CD4-positive, CD25-positive, alpha-beta regulatory T cell (primary cell): ENCODE results near the gene FKBP5. TPM values are rescaled to one million over a fixed set of nuclear protein-coding genes. Genes with fewer than 3 reads are reported as not detected.
A peak's percentile ranks its signal among the peaks of the same experiment; 100 is the strongest.

Experiments
- ATAC-seq, 2 donors: fragments of 150-1000 bp; cut with Tn5 transposase; one replicate each; pipeline ENCODE4 v1.10.0; 2021; ENCODE audit warnings: low read depth in 2 of 2, moderate number of reproducible peaks in 2 of 2, moderate library complexity in 1 of 2
- DNase-seq, 3 donors: peaks; one replicate each; pipeline versions ENCODE4 v3.0.0 to v3.0.0-alpha.2; 2012 to 2022; ENCODE audit warnings: mixed read lengths in 1 of 3
- H3K27ac ChIP-seq: one replicate; pipeline ENCODE4 v1.7.0; 2013; ENCODE audit warnings: mild to moderate bottlenecking, low read length; ENCODE audit not compliant: insufficient read depth, poor library complexity, severe bottlenecking
- H3K27me3 ChIP-seq: one replicate; pipeline ENCODE4 v1.7.0; 2013; ENCODE audit warnings: low read length; ENCODE audit not compliant: control insufficient read depth, insufficient read depth
- H3K36me3 ChIP-seq: one replicate; pipeline ENCODE4 v1.7.0; 2013; ENCODE audit warnings: mild to moderate bottlenecking, low read length, moderate library complexity; ENCODE audit not compliant: control insufficient read depth, insufficient read depth
- H3K4me1 ChIP-seq: 2 replicates; pipeline ENCODE4 v1.7.0; 2013; ENCODE audit warnings: mild to moderate bottlenecking, low read length; ENCODE audit not compliant: insufficient read depth, control insufficient read depth, poor library complexity, severe bottlenecking
- H3K4me3 ChIP-seq: one replicate; pipeline ENCODE4 v1.7.0; 2013; ENCODE audit warnings: low read depth, mild to moderate bottlenecking, low read length, moderate library complexity
- H3K9me3 ChIP-seq, 2 experiments: 1 replicate in 1 of 2; 2 replicates in 1 of 2; pipeline ENCODE4 v1.7.0; 2013; ENCODE audit warnings: low read length in 2 of 2, mild to moderate bottlenecking in 1 of 2, moderate library complexity in 1 of 2; ENCODE audit not compliant: control insufficient read depth in 2 of 2
- H3K27ac Mint-ChIP-seq, 3 donors: one replicate each; pipeline ENCODE4 v1.8.0; 2020 to 2022; ENCODE audit warnings: mild to moderate bottlenecking in 3 of 3, mixed read lengths in 3 of 3, moderate library complexity in 2 of 3
- H3K27me3 Mint-ChIP-seq: one replicate; pipeline ENCODE4 v1.8.0; 2022; ENCODE audit warnings: mild to moderate bottlenecking, mixed read lengths
- H3K36me3 Mint-ChIP-seq: one replicate; pipeline ENCODE4 v1.8.0; 2020; ENCODE audit warnings: mixed read lengths
- H3K4me1 Mint-ChIP-seq, 4 donors: one replicate each; pipeline ENCODE4 v1.8.0; 2020 to 2022; ENCODE audit warnings: mixed read lengths in 4 of 4, mild to moderate bottlenecking in 1 of 4
- H3K4me3 Mint-ChIP-seq, 4 donors: one replicate each; pipeline ENCODE4 v1.8.0; 2020 to 2022; ENCODE audit warnings: mild to moderate bottlenecking in 4 of 4, mixed read lengths in 4 of 4, moderate library complexity in 3 of 4
- H3K9me3 Mint-ChIP-seq, 7 donors: one replicate each; pipeline ENCODE4 v1.8.0; 2020 to 2022; ENCODE audit warnings: mixed read lengths in 7 of 7, mild to moderate bottlenecking in 3 of 7, moderate library complexity in 2 of 7
- polyA plus RNA-seq, 4 donors: library from polyadenylated mRNA; unstranded; fragments of 300-500 nt; fragmentation: Illumina TruSeq; gene quantifications; one replicate each; pipeline ENCODE4 v1.2.3, GENCODE V29; 2021
- total RNA-seq: library from RNA; stranded (reverse); gene quantifications from one replicate; pipeline ENCODE4 v1.2.3, GENCODE V29; 2022

The FKBP5 gene
- total and polyA plus RNA-seq, 5 donors from 2014 or later, result 27.5 to 157 (median 71.0) TPM

DNA sequence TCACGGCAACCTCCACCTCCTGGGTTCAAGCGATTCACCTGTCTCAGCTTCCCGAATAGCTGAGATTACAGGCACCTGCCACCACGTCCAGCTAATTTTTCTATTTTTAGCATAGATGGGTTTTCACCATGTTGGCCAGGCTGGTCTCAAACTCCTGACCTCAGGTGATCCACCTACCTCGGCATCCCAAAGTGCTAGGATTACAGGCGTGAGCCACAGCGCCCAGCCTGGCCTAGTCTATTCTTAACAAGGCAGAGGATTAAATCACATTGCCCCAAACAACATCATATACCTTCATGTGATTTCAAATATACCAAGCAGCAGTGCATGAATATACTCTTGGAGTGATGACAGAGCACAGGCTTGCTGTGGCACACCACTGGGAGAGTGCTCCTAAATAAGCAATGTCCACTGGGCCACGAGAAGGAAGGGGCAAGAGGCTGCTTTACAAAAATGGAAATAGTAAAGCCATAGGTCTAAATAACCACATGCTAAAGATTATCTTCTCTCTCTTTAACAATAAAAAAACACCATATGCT lies 99.4 kb downstream of the FKBP5 start:
- H3K27ac Mint-ChIP-seq, result peak overlapping the region in 2 of 3 donors; percentile 83 to 86
- Histone ChIP-seq H3K36me3 (peaks cover 32% of the 10 kb centered on the region), H3K9me3 (no peaks in the 10 kb centered on the region), H3K27me3 (no peaks in the 10 kb centered on the region), H3K27ac (no peak overlapping the region), H3K4me3 (no peak overlapping the region), H3K4me1 (peaks cover 23% of the 10 kb centered on the region)
- peaks cover 14 to 87% (median 51%) of the 10 kb centered on the region in 4 donors for H3K4me1 Mint-ChIP-seq
- DNase-seq (no peak), ATAC-seq (no peak)
- no peak overlapping the region for H3K4me3 Mint-ChIP-seq
- H3K9me3 Mint-ChIP-seq, result no peaks in the 10 kb centered on the region
- H3K36me3 Mint-ChIP-seq, result peaks cover 41% of the 10 kb centered on the region
- H3K27me3 Mint-ChIP-seq, result no peaks in the 10 kb centered on the region

- ATAC-seq (no peak), DNase-seq (no peak)
- Mint-ChIP-seq H3K27me3 (no peaks in the 10 kb centered on the region), H3K36me3 (peaks cover 34% of the 10 kb centered on the region), H3K4me1 (peaks cover 20 to 78% (median 50%) of the 10 kb centered on the region in 4 donors), H3K9me3 (no peaks in the 10 kb centered on the region), H3K27ac (peak overlapping the region; percentile 38 to 89 (median 74)), H3K4me3 (peak overlapping the region in 1 of 4 donors; percentile 17)
- Histone ChIP-seq H3K4me3 (no peak overlapping the region), H3K36me3 (peaks cover 33% of the 10 kb centered on the region), H3K27ac (no peak overlapping the region), H3K27me3 (no peaks in the 10 kb centered on the region), H3K9me3 (no peaks in the 10 kb centered on the region), H3K4me1 (peaks cover 21% of the 10 kb centered on the region)
Measured at GRCh38 chr6:35587167-35587566, 101.5 kb downstream of the FKBP5 start.

DNA sequence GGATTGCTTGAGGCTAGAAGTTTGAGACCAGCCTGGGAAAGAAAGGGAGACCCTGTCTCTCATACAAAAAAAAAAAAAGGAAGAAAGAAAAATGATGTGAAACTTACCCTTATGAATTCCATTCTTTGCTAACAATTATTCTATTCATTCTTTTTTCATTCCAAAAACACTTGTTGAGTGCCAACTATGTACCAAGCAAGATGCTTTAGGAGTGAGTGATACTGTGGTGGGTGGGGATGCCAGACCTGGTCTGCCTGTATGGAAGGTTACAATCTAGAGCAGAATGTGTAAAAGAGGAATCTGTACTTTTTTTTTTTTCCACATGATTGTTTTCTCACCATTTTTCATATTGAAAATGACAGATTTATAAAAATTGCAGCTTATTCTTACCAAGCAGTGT lies 102.2 kb downstream of the FKBP5 start:
- H3K27ac ChIP-seq, result no peak overlapping the region
- Mint-ChIP-seq H3K4me3 (peak overlapping the region in 2 of 4 donors; percentile 3 to 50), H3K36me3 (peaks cover 34% of the 10 kb centered on the region)

DNA sequence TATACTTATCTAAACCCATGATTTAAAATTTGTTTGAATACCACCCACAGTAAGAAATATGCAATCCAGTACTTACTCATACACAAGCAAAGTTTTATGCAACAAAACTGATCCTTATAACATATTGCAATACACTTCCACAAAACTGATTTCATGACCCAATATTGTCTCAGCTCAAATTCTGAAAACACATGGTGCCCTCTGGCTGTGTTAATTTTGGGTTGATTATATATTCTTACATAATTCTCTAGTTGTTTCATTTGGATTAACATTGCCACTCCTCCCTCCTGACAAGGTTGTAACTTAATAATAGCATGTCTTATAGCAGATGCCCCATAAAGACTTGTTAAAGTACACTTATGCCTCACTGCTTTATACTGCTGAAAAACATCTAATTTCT lies 103.1 kb downstream of the FKBP5 start:
- Histone ChIP-seq H3K27me3 (no peaks in the 10 kb centered on the region), H3K4me1 (peaks cover 16% of the 10 kb centered on the region), H3K9me3 (no peaks in the 10 kb centered on the region), H3K36me3 (peaks cover 37% of the 10 kb centered on the region), H3K4me3 (no peak overlapping the region), H3K27ac (peak overlapping the region; percentile 29)
- peak overlapping the region; percentile 74 to 89 (median 86) for H3K27ac Mint-ChIP-seq
- ATAC-seq, result no peak
- peaks cover 11 to 63% (median 41%) of the 10 kb centered on the region in 4 donors for H3K4me1 Mint-ChIP-seq
- H3K27me3 Mint-ChIP-seq, result no peaks in the 10 kb centered on the region
- DNase-seq, result no peak
- peaks cover 34% of the 10 kb centered on the region for H3K36me3 Mint-ChIP-seq
- H3K4me3 Mint-ChIP-seq, result peak overlapping the region in 2 of 4 donors; percentile 8 to 31
- H3K9me3 Mint-ChIP-seq, result no peaks in the 10 kb centered on the region

More for the DNA sequence above, 102.2 kb downstream of the FKBP5 start:
- Histone ChIP-seq H3K27me3 (no peaks in the 10 kb centered on the region), H3K4me3 (no peak overlapping the region), H3K9me3 (no peaks in the 10 kb centered on the region), H3K4me1 (peaks cover 20% of the 10 kb centered on the region), H3K36me3 (peaks cover 37% of the 10 kb centered on the region)
- H3K27me3 Mint-ChIP-seq, result no peaks in the 10 kb centered on the region
- ATAC-seq (no peak), DNase-seq (no peak)
- H3K27ac Mint-ChIP-seq, result peak overlapping the region; percentile 74 to 89 (median 86)
- peaks cover 15 to 72% (median 45%) of the 10 kb centered on the region in 4 donors for H3K4me1 Mint-ChIP-seq
- no peaks in the 10 kb centered on the region for H3K9me3 Mint-ChIP-seq

GRCh38 chr6:35583893-35584688 lies 104.6 kb downstream of the FKBP5 start:
- Histone ChIP-seq H3K9me3 (no peaks in the 10 kb centered on the region), H3K36me3 (peaks cover 29% of the 10 kb centered on the region), H3K4me1 (peaks cover 16% of the 10 kb centered on the region), H3K27me3 (no peaks in the 10 kb centered on the region), H3K4me3 (peak overlapping the region; percentile 13), H3K27ac (no peak overlapping the region)
- ATAC-seq (peak; percentile 53 to 55), DNase-seq (peak; percentile 59 to 84 (median 78))
- H3K27ac Mint-ChIP-seq, result peak overlapping the region; percentile 70 to 87 (median 81)
- H3K27me3 Mint-ChIP-seq, result no peaks in the 10 kb centered on the region
- H3K36me3 Mint-ChIP-seq, result peaks cover 22% of the 10 kb centered on the region
- H3K4me1 Mint-ChIP-seq, result peaks cover 11 to 48% (median 35%) of the 10 kb centered on the region in 4 donors
- no peaks in the 10 kb centered on the region for H3K9me3 Mint-ChIP-seq
- peak overlapping the region in 2 of 4 donors; percentile 27 to 56 for H3K4me3 Mint-ChIP-seq

DNA sequence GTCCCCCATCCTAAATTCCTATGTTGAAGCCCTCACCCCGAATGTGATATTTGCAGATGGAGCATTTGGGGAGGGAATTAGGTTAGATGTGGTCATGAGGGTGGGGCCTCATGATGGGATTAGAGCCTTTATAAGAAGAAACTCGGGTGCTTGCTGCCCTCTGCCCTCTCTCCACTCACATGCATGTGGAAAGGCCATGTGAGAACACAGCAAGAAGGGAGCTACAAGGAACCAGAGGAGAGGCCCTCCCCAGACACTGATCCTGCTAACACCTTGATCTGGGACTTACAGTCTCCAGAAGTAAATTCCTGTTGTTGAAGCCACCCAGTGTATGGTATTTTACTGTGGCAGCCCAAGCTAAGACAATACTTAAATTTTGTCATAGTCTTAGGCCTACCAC lies 106.4 kb downstream of the FKBP5 start:
- Histone ChIP-seq H3K4me1 (peaks cover 16% of the 10 kb centered on the region), H3K9me3 (no peaks in the 10 kb centered on the region), H3K4me3 (no peak overlapping the region), H3K27ac (no peak overlapping the region), H3K27me3 (no peaks in the 10 kb centered on the region), H3K36me3 (peaks cover 34% of the 10 kb centered on the region)
- DNase-seq (no peak), ATAC-seq (no peak)
- Mint-ChIP-seq H3K9me3 (no peaks in the 10 kb centered on the region), H3K27me3 (no peaks in the 10 kb centered on the region), H3K36me3 (peaks cover 26% of the 10 kb centered on the region), H3K4me1 (peaks cover 11 to 39% (median 31%) of the 10 kb centered on the region in 4 donors), H3K27ac (no peak overlapping the region), H3K4me3 (no peak overlapping the region)

DNA sequence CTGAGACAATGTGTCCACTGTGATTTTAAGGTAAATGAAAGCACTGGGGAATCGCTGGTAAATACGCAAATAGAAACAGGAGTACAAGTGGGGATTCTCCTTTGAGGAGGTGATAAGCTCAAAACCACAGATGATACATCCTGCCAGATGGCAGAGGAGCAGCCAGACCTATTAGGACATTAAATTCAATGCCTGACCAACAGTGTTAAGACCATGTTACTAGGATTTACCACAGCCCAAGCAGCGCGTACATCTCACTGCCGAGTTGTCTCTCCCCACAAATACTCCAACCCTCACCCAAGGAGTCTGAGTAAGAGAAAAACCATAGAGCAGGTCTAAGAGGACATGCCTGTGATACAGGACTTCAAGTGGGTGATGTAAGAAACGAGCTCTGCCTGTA lies 107.1 kb downstream of the FKBP5 start:
- Mint-ChIP-seq H3K36me3 (peaks cover 30% of the 10 kb centered on the region), H3K27ac (peak overlapping the region in 2 of 3 donors; percentile 43 to 67), H3K4me3 (no peak overlapping the region), H3K9me3 (no peaks in the 10 kb centered on the region), H3K27me3 (no peaks in the 10 kb centered on the region), H3K4me1 (peaks cover 14 to 32% (median 26%) of the 10 kb centered on the region in 4 donors)
- Histone ChIP-seq H3K4me3 (no peak overlapping the region), H3K9me3 (no peaks in the 10 kb centered on the region), H3K27me3 (no peaks in the 10 kb centered on the region), H3K27ac (no peak overlapping the region), H3K4me1 (peaks cover 16% of the 10 kb centered on the region), H3K36me3 (peaks cover 36% of the 10 kb centered on the region)
- DNase-seq (no peak), ATAC-seq (no peak)
